Hepatocyte (in vitro differentiated cells): ENCODE results near the gene TNS3. TPM values are rescaled to one million over a fixed set of nuclear protein-coding genes. Genes with fewer than 3 reads are reported as not detected.

Source experiments
- DNase-seq: peaks from one replicate; pipeline ENCODE4 v3.0.0-alpha.2; 2016; ENCODE audit warnings: low spot score
- H2AFZ ChIP-seq: fragments of 200-600 bp; sonication (generic); 2 replicates; pipeline ENCODE4 v1.6.0; 2016; ENCODE audit warnings: antibody characterized with exemption, mild to moderate bottlenecking
- H3K27ac ChIP-seq: fragments of 200-600 bp; sonication (generic); 2 replicates; pipeline ENCODE4 v1.5.1; 2016; ENCODE audit warnings: mild to moderate bottlenecking
- H3K27me3 ChIP-seq: fragments of 200-600 bp; sonication (generic); 2 replicates; pipeline ENCODE4 v1.6.1; 2016
- H3K36me3 ChIP-seq: fragments of 200-600 bp; sonication (generic); replicated peaks from 2 replicates; pipeline ENCODE4 v1.5.1; 2016; ENCODE audit warnings: low read depth; ENCODE audit not compliant: insufficient read depth
- H3K4me1 ChIP-seq: fragments of 200-600 bp; sonication (generic); 2 replicates; pipeline ENCODE4 v1.5.1; 2016; ENCODE audit warnings: mild to moderate bottlenecking, moderate library complexity; ENCODE audit not compliant: insufficient read depth
- H3K4me2 ChIP-seq: fragments of 200-600 bp; sonication (generic); 2 replicates; pipeline ENCODE4 v1.6.0; 2016
- H3K4me3 ChIP-seq: fragments of 200-600 bp; sonication (generic); 2 replicates; pipeline ENCODE4 v1.5.1; 2016; ENCODE audit warnings: mild to moderate bottlenecking
- H3K79me2 ChIP-seq: fragments of 200-600 bp; sonication (generic); 2 replicates; pipeline ENCODE4 v1.6.0; 2017; ENCODE audit warnings: mild to moderate bottlenecking
- H3K9me2 ChIP-seq: fragments of 200-600 bp; sonication (generic); replicated peaks from 2 replicates; pipeline ENCODE4 v1.6.0; 2017; ENCODE audit warnings: mild to moderate bottlenecking; ENCODE audit not compliant: insufficient read depth
- H3K9me3 ChIP-seq: fragments of 200-600 bp; sonication (generic); 2 replicates; pipeline ENCODE4 v1.5.1; 2016; ENCODE audit warnings: low read depth, mild to moderate bottlenecking
- H4K20me1 ChIP-seq: fragments of 200-600 bp; sonication (generic); 2 replicates; pipeline ENCODE4 v1.6.0; 2016; ENCODE audit warnings: mild to moderate bottlenecking; ENCODE audit not compliant: insufficient read depth, poor library complexity, severe bottlenecking
- CTCF ChIP-seq: fragments of 200-600 bp; sonication (generic); IDR thresholded peaks from 2 replicates; pipeline ENCODE4 v1.5.1; 2016; ENCODE audit warnings: antibody characterized with exemption, mild to moderate bottlenecking; ENCODE audit not compliant: poor library complexity
- EZH2 ChIP-seq: fragments of 200-600 bp; sonication (generic); IDR thresholded peaks from 2 replicates; pipeline ENCODE4 v1.6.1; 2016; ENCODE audit warnings: antibody characterized with exemption, mild to moderate bottlenecking, borderline replicate concordance
- EZH2phosphoT487 ChIP-seq: fragments of 200-600 bp; sonication (generic); IDR thresholded peaks from one replicate; pipeline ENCODE4 v1.6.1; 2018; ENCODE audit warnings: antibody characterized with exemption, mild to moderate bottlenecking, low read depth, moderate library complexity; ENCODE audit not compliant: unreplicated experiment, severe bottlenecking
- WGBS: methylation state at CpG from one replicate; pipeline ENCODE4 v1.1.6; 2016; ENCODE audit warnings: low lambda C conversion rate; ENCODE audit errors: missing lambda C conversion rate; 5-methylcytosine and 5-hydroxymethylcytosine counted together
- polyA plus RNA-seq: library from polyadenylated mRNA; unstranded; fragments of >200 nt; fragmentation: Nextera tagmentation; extraction: Ambion mirVana; gene quantifications from 2 replicates; pipeline ENCODE4 v1.2.1, GENCODE V29; 2016
- total RNA-seq: library from RNA; depleted of rRNA; stranded (reverse); fragments of >200 nt; gene quantifications from 2 replicates; pipeline ENCODE4 v1.2.3, GENCODE V29; 2014

The TNS3 gene
- total and polyA plus RNA-seq, 2 experiments from 2014 or later = 30.0 to 73.3 TPM

GRCh38 chr7:47438411-47439029, 143.4 kb downstream of the TNS3 start:
- H4K20me1 ChIP-seq = peaks cover 14% of the 10 kb centered on the region
- no peaks in the 10 kb centered on the region for H3K36me3 ChIP-seq
- H3K4me2 ChIP-seq = no peak overlapping the region
- H3K27me3 ChIP-seq = no peaks in the 10 kb centered on the region
- no peak overlapping the region for H3K27ac ChIP-seq
- no peak overlapping the region for H2AFZ ChIP-seq
- no peak for TF ChIP-seq CTCF
- no peak for TF ChIP-seq EZH2phosphoT487
- TF ChIP-seq EZH2 = no peak
- peaks cover 63% of the 10 kb centered on the region for H3K79me2 ChIP-seq
- H3K4me1 ChIP-seq = peaks cover 8% of the 10 kb centered on the region
- no peak for DNase-seq
- no peaks in the 10 kb centered on the region for H3K9me2 ChIP-seq
- WGBS = 89% methylated on average over 5 of the region's 5 CpGs
- no peak overlapping the region for H3K4me3 ChIP-seq
- no peaks in the 10 kb centered on the region for H3K9me3 ChIP-seq

GRCh38 chr7:47435889-47436312, 146.0 kb downstream of the TNS3 start:
- peak; percentile 75 for DNase-seq
- H2AFZ ChIP-seq = no peak overlapping the region
- 37% methylated on average over 5 of the region's 5 CpGs for WGBS
- no peaks in the 10 kb centered on the region for H4K20me1 ChIP-seq
- H3K4me2 ChIP-seq = no peak overlapping the region
- H3K79me2 ChIP-seq = peaks cover 55% of the 10 kb centered on the region
- peak; percentile 74 for TF ChIP-seq CTCF
- TF ChIP-seq EZH2 = no peak
- no peak for TF ChIP-seq EZH2phosphoT487
- H3K4me3 ChIP-seq = no peak overlapping the region
- no peaks in the 10 kb centered on the region for H3K9me3 ChIP-seq
- no peaks in the 10 kb centered on the region for H3K27me3 ChIP-seq
- no peak overlapping the region for H3K27ac ChIP-seq
- H3K9me2 ChIP-seq = no peaks in the 10 kb centered on the region
- no peaks in the 10 kb centered on the region for H3K36me3 ChIP-seq
- H3K4me1 ChIP-seq = no peaks in the 10 kb centered on the region

GRCh38 chr7:47433564-47433895, 148.4 kb downstream of the TNS3 start:
- H2AFZ ChIP-seq = no peak overlapping the region
- no peaks in the 10 kb centered on the region for H3K4me1 ChIP-seq
- 86% methylated on average over 2 of the region's 2 CpGs for WGBS
- no peaks in the 10 kb centered on the region for H3K9me2 ChIP-seq
- no peaks in the 10 kb centered on the region for H4K20me1 ChIP-seq
- H3K4me2 ChIP-seq = no peak overlapping the region
- no peaks in the 10 kb centered on the region for H3K36me3 ChIP-seq
- TF ChIP-seq CTCF = no peak
- no peak for TF ChIP-seq EZH2
- TF ChIP-seq EZH2phosphoT487 = no peak
- no peak overlapping the region for H3K4me3 ChIP-seq
- DNase-seq = no peak
- peaks cover 59% of the 10 kb centered on the region for H3K79me2 ChIP-seq
- no peak overlapping the region for H3K27ac ChIP-seq
- H3K9me3 ChIP-seq = no peaks in the 10 kb centered on the region
- no peaks in the 10 kb centered on the region for H3K27me3 ChIP-seq
